Upper lobe of left lung (tissue), 4 donors: ENCODE results near the gene ALS2CL.

Experiments used
- EP300 ChIP-seq, 4 donors: sonication (generic); formaldehyde crosslinking; IDR thresholded peaks; one replicate each; pipeline ENCODE4 v1.5.1; 2017; ENCODE audit warnings: antibody characterized with exemption in 4 of 4, control low read depth in 2 of 4
- POLR2A ChIP-seq, 4 donors: fragments of 450-650 bp; IDR thresholded peaks; one replicate each; pipeline ENCODE4 v1.5.1; 2016 to 2017; ENCODE audit warnings: antibody characterized with exemption in 4 of 4, mild to moderate bottlenecking in 2 of 4
- POLR2AphosphoS5 ChIP-seq, 2 donors: sonication (generic); formaldehyde crosslinking; IDR thresholded peaks; one replicate each; pipeline ENCODE4 v1.5.1; 2017; ENCODE audit warnings: antibody characterized with exemption in 2 of 2
- TF ChIP-seq, protein P1 (sequence below), 6 experiments: fragments of 450-650 bp in 4 of 6; fragments of 200-600 bp in 2 of 6; sonication (generic) in 2 of 6; IDR thresholded peaks; one replicate each; pipeline ENCODE4 v1.5.1; 2016 to 2019; ENCODE audit warnings: antibody characterized with exemption in 6 of 6

GRCh38 chr3:46676601-46677410 is 16.7 kb downstream of the ALS2CL start:
- TF ChIP-seq, protein P1, sequence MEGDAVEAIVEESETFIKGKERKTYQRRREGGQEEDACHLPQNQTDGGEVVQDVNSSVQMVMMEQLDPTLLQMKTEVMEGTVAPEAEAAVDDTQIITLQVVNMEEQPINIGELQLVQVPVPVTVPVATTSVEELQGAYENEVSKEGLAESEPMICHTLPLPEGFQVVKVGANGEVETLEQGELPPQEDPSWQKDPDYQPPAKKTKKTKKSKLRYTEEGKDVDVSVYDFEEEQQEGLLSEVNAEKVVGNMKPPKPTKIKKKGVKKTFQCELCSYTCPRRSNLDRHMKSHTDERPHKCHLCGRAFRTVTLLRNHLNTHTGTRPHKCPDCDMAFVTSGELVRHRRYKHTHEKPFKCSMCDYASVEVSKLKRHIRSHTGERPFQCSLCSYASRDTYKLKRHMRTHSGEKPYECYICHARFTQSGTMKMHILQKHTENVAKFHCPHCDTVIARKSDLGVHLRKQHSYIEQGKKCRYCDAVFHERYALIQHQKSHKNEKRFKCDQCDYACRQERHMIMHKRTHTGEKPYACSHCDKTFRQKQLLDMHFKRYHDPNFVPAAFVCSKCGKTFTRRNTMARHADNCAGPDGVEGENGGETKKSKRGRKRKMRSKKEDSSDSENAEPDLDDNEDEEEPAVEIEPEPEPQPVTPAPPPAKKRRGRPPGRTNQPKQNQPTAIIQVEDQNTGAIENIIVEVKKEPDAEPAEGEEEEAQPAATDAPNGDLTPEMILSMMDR (IDR thresholded peaks at IDR 0.05) = no peak
- TF ChIP-seq POLR2AphosphoS5 (IDR thresholded peaks at IDR 0.05) (no peak), POLR2A (IDR thresholded peaks at IDR 0.05) (no peak), EP300 (IDR thresholded peaks at IDR 0.05) (no peak)
